ENCODE measurements around the gene CIPC. TPM values are rescaled to one million over a fixed set of nuclear protein-coding genes. Genes with fewer than 3 reads are reported as not detected.

The CIPC gene
- total and polyA plus RNA-seq, 9 of the 15 experiments (the other 6 are each of a cell fraction or from before 2014, with no cell fraction given): 5.0 to 16.9 (median 10.7) TPM

- TF ChIP-seq, protein P1, sequence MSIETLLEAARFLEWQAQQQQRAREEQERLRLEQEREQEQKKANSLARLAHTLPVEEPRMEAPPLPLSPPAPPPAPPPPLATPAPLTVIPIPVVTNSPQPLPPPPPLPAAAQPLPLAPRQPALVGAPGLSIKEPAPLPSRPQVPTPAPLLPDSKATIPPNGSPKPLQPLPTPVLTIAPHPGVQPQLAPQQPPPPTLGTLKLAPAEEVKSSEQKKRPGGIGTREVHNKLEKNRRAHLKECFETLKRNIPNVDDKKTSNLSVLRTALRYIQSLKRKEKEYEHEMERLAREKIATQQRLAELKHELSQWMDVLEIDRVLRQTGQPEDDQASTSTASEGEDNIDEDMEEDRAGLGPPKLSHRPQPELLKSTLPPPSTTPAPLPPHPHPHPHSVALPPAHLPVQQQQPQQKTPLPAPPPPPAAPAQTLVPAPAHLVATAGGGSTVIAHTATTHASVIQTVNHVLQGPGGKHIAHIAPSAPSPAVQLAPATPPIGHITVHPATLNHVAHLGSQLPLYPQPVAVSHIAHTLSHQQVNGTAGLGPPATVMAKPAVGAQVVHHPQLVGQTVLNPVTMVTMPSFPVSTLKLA (conservative IDR thresholded peaks at IDR 0.05): peak; percentile 86 to 88
- 0 out of 2 replicates have a peak, but pooled peaks have one; percentile 19 for TF ChIP-seq MYC (IDR thresholded peaks at IDR 0.05; ENCODE audit: low read depth, low read length)
- no peak for TF ChIP-seq MYC (CRISPR knock-in tag; IDR thresholded peaks at IDR 0.05; ENCODE audit: borderline replicate concordance, low read depth)
- TF ChIP-seq DMBX1 (CRISPR knock-in tag; IDR thresholded peaks at IDR 0.05; ENCODE audit: borderline replicate concordance): no peak
Measured at GRCh38 chr14:77099425-77100167, 1.5 kb downstream of the CIPC start (continued).

DNA sequence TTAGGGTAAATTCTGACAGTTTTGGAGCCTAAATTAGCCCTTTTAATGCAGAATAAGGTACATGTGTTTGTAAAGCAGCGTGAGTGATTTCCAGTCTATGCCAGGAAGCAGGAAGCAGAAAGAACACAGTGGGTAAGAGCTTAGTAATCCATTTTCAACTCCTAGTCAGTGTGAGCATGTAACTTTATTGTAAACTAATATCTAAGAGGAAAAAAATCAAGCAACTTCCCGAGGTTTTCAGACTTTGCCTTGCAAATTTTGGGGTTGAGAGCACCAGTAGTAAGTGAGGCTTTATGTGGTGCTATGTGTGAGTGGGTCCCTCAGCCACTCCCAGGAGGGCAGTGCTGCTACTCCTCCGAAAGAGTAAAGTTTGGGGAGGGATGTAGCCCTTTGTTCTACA is 2.9 kb downstream of the CIPC start:
- FAIRE-seq: no peak
- Histone ChIP-seq H3K9me3 (replicated peaks; ENCODE audit: control insufficient read depth, insufficient read depth, low read depth, low read length) (no peaks in the 10 kb centered on the region), H3K9ac (ENCODE audit: insufficient read depth in 1 of 2, low read depth in 2 of 2, low read length in 2 of 2) (no peak overlapping the region), H4K20me1 (replicated peaks; ENCODE audit: control insufficient read depth, insufficient read depth, low read length) (no peaks in the 10 kb centered on the region), H3K79me2 (ENCODE audit: control insufficient read depth, insufficient read depth, low read length) (peaks cover 40% of the 10 kb centered on the region), H3K4me3 (no peak overlapping the region), H3K4me2 (ENCODE audit: insufficient read depth, low read length) (no peak overlapping the region), H3K36me3 (ENCODE audit: control insufficient read depth, insufficient read depth, low read length) (peaks cover 12% of the 10 kb centered on the region; the same call in 1 of the 3 replicates), H2AFZ (ENCODE audit: low read depth, low read length) (no peak overlapping the region), H3K27ac (ENCODE audit: extremely low read depth, low read depth, low read length) (no peak overlapping the region), H3K27me3 (ENCODE audit: control insufficient read depth in 2 of 2, insufficient read depth in 2 of 2, low read length in 2 of 2) (no peaks in the 10 kb centered on the region), H3K4me1 (replicated peaks in 1 of 2; ENCODE audit: control insufficient read depth in 2 of 2, insufficient read depth in 2 of 2, low read length in 2 of 2) (peaks cover 9 to 13% of the 10 kb centered on the region in 2 experiments; a peak in 4 of 5 replicates), H3K9me1 (ENCODE audit: control insufficient read depth, insufficient read depth, low read length) (no peaks in the 10 kb centered on the region)
- WGBS (ENCODE audit: insufficient coverage, low coverage, missing lambda C conversion rate): 81% methylated on average over 3 of the region's 3 CpGs
- BruUV-seq (replicated peaks): no TSS peak
- ATAC-seq: no peak
- DNase-seq (ENCODE audit: extremely low read depth in 1 of 4, low spot score in 3 of 4): no peak
- in situ Hi-C loops (cut with MboI) (no loop called here), intact Hi-C loops (cut with micrococcal nuclease) (no loop called here)
- CTCF ChIA-PET (ENCODE audit: low intra/inter-chr PET ratio): no interaction called here
- POLR2A ChIA-PET: no interaction called here
- no peak for TF ChIP-seq ZFX (CRISPR knock-in tag; IDR thresholded peaks at IDR 0.05)
- TF ChIP-seq FUS (optimal IDR thresholded peaks at IDR 0.05; ENCODE audit: low read depth, low read length): no peak
- no peak for TF ChIP-seq ZNF589 (CRISPR knock-in tag; IDR thresholded peaks at IDR 0.05; ENCODE audit: low read depth)
- no peak for TF ChIP-seq EHMT2 (IDR thresholded peaks at IDR 0.05)
- TF ChIP-seq SOX6 (IDR thresholded peaks at IDR 0.05): no peak
- no peak for TF ChIP-seq TFAP4 (CRISPR knock-in tag; IDR thresholded peaks at IDR 0.05; ENCODE audit: borderline replicate concordance)
- TF ChIP-seq, protein P2, sequence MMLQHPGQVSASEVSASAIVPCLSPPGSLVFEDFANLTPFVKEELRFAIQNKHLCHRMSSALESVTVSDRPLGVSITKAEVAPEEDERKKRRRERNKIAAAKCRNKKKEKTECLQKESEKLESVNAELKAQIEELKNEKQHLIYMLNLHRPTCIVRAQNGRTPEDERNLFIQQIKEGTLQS (IDR thresholded peaks at IDR 0.05): no peak
- TF ChIP-seq, protein P2 (CRISPR knock-in tag; conservative IDR thresholded peaks at IDR 0.05): no peak
- no peak for TF ChIP-seq ZNF507 (tag; conservative IDR thresholded peaks at IDR 0.05)
- TF ChIP-seq ARHGAP35 (IDR thresholded peaks at IDR 0.05; ENCODE audit: partially characterized antibody): no peak
- TF ChIP-seq JUND (IDR thresholded peaks at IDR 0.05; ENCODE audit: borderline replicate concordance, low read depth, low read length): no peak
- TF ChIP-seq JUND (tag; IDR thresholded peaks at IDR 0.05; ENCODE audit: borderline replicate concordance, low read depth, low read length): no peak
- no peak for TF ChIP-seq MXI1 (IDR thresholded peaks at IDR 0.05; ENCODE audit: low read depth, low read length)
- TF ChIP-seq ARNT (IDR thresholded peaks at IDR 0.05): no peak
- TF ChIP-seq SIN3B (IDR thresholded peaks at IDR 0.05; ENCODE audit: low read depth): no peak
